TTC549 (cell line): ENCODE measurements around the gene CHP1.
A peak's percentile ranks its signal among the peaks of the same experiment; 100 is the strongest.
"Not testable (repeated sequence)": the region's sequence is repeated elsewhere in the genome, so short reads cannot be mapped to it uniquely, and the experiment has no call there.

Source experiments
- FAIRE-seq: peaks from 2 replicates; lab custom pipeline; 2012; peaks lifted over from hg19 to GRCh38; lab: Jason Lieb, UNC

CHP1 gene

DNA sequence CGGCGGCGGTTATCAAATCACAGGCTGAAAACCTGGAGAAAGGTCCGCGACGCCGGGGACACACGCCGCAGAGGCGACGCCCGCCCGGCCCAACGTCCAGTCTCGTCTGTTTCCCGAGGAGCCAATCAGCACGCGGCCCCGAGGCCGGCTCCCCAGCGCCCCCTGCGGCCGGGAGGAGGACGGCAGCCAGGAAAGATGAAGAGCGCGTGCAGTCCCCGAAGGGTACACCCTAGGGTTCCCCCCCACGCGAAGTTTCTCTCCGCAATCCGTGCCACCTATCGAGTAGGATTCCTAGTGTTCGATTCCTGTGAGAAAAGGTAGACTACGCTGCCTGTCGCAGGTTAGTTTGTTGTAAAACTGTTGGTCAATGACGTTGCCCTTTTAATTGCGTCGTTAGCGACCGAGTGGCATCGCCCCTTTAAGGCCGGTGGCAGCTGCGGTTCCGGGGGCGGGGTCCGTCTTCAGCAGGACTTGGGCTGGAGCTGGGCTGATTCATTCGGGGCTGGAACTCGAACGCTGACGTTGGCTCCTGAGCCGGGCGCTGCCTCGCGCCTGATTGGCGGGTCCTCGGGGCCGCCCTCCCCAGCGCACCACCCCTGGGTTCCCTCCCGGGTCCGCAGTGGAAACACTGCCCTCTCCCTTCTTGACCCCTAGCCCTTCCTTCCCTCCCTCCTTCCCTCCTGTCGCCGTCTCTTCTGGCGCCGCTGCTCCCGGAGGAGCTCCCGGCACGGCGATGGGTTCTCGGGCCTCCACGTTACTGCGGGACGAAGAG is at the start of gene CHP1, which contains the start of gene EXD1:
Gene CHP1, plus strand, starts transcription at position 619 of the 772 bp plus-strand sequence. Its CDS starts 115 bp downstream, at position 734.
Gene EXD1, minus strand, starts transcription at position 108 of the 772 bp plus-strand sequence. CDS start 4,182 bp downstream, outside the sequence.
- FAIRE-seq, result peak; percentile 71

- FAIRE-seq, result no peak
Measured at GRCh38 chr15:41182266-41182665, 48.8 kb upstream of the CHP1 start.

DNA sequence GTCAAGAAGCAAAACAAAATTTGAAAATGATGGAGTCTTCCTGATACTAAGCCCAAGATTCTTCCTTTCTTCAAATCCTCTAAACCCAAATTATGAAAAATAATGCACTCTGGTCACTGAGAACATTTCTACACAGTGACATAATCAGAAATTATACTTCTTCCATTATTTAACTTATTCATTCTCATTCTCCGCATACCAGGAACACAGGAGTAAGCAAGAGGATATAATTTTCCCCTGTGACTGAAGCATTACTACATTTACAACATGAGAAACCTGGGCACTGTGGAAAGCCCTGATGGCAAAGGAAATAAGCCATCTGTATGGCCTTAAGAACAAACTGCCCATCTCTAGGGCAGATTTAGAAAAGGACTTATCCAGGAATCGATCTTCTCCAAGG is 47.5 kb upstream of the CHP1 start:
- no peak for FAIRE-seq

- no peak for FAIRE-seq
Measured at GRCh38 chr15:41194444-41194843, 36.6 kb upstream of the CHP1 start.

GRCh38 chr15:41199470-41199869 is 31.6 kb upstream of the CHP1 start:
- peak; percentile 87 for FAIRE-seq

GRCh38 chr15:41203395-41203794 is 27.7 kb upstream of the CHP1 start:
- no peak for FAIRE-seq

- no peak for FAIRE-seq
Measured at GRCh38 chr15:41205315-41205714, 25.8 kb upstream of the CHP1 start.

- no peak for FAIRE-seq
Measured at GRCh38 chr15:41207687-41208448, 23.2 kb upstream of the CHP1 start.

DNA sequence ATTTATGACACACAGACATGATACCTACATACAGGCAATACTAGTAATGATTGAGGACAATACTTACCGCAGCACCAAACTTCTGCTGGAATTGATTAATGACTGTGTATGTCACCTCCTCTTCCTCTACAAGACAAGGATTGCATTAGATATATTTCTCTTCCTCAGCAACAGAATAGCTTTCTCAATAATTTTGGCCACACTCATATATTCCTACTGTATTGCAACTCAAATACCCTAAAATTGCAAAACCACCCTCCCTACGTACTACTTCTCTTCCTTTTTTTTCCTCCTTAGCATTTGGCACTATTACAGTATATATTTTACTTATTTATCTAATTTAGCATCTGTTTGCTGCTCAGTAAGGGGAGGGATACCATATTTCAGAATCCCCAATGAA is 15.4 kb upstream of the CHP1 start:
- no peak for FAIRE-seq

DNA sequence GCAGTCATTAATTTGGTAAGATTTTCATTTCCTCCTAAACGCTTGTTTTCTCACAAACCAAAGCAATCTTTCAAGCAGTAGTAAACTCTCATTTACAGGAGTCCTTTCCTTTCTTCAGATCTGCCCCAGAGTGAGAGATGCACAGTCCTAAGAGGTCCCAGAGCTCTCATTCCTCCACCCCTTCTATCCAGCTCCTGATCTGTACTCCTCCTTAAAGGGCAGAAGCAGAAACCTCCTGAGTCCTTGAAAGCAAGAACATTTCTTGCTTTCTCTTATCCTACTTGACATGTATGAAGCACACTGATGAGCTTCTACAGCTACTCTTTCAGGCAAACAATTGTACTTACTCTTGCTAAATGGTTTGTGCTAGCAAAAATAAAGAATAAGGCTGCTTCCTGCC is 12.2 kb upstream of the CHP1 start:
- FAIRE-seq, result no peak

DNA sequence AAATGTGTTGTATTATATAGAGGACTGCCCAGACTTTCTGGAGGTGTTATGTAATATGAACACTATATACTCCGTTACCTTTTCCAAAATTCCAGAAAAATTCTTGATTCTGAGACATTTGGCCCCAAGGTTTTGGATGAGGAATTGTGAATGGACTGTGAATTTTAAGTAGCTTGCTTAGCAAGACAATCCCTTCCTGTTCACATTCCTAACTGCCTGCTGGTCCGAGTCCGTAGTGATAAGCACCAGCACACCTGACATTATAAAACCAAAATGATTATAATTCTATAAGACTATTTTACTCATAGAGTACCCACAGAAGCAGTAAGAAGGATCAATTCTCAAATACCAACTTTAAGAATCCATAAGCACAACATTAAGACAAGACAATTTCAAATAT is 11.7 kb upstream of the CHP1 start:
- no peak for FAIRE-seq

DNA sequence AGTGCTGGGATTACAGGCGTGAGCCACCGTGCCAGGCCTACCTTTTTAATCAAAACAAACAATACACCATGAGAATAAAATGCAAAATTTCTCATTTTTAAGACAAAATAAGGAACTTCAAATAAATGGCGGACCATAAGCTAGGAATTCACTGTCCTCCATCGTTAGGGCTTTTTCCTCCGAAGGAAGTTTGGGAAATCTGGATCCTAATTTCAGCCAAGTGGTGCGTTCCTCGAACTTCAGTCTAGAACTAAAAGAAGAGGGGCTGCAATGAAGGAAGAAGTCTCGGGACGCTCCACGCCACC is 771 bp upstream of the CHP1 start:
- no peak for FAIRE-seq

GRCh38 chr15:41231422-41232226 is 556 bp downstream of the CHP1 start:
- no peak for FAIRE-seq

- no peak for FAIRE-seq
Measured at GRCh38 chr15:41233367-41233771, 2.3 kb downstream of the CHP1 start.

GRCh38 chr15:41235228-41235627 is 4.2 kb downstream of the CHP1 start:
- FAIRE-seq, result not testable (repeated sequence)

DNA sequence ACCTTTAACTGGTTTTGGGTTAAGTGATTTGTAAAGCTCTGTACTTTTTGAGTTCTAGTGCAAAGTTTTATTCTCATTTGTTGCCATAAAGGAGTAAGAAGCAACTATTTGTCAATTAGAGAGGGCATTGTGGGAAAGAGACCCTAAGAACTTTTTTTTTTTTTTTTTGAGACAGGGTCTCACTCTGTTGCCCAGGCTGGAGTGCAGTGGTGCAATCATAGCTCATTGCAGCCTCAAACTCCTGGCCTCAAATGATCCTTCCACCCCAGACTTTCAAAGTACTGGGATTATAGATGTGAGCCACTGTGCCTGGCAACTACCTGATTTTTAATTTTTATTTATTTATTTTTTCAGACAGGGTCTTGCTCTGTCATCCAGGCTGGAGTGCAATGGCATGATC is 4.9 kb downstream of the CHP1 start:
- FAIRE-seq, result no peak

DNA sequence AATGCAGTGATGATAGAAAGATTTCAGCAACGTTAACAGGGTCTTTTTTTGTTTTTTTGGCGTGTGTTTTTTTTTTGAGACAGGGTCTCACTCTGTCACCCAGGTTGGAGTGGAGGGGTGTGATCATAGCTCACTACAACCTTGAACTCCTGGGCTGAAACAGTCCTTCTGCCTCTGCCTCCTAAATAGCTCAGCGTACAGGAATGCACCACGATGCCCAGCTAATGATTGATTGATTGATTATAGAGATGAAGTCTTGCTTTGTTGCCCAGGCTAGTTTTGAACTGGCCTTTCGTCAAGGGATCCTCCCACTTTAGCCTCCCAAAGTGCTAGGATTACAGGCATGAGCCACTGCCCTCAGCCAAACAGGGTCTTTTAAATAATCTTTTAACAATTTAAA is 7.0 kb downstream of the CHP1 start:
- FAIRE-seq, result no peak

DNA sequence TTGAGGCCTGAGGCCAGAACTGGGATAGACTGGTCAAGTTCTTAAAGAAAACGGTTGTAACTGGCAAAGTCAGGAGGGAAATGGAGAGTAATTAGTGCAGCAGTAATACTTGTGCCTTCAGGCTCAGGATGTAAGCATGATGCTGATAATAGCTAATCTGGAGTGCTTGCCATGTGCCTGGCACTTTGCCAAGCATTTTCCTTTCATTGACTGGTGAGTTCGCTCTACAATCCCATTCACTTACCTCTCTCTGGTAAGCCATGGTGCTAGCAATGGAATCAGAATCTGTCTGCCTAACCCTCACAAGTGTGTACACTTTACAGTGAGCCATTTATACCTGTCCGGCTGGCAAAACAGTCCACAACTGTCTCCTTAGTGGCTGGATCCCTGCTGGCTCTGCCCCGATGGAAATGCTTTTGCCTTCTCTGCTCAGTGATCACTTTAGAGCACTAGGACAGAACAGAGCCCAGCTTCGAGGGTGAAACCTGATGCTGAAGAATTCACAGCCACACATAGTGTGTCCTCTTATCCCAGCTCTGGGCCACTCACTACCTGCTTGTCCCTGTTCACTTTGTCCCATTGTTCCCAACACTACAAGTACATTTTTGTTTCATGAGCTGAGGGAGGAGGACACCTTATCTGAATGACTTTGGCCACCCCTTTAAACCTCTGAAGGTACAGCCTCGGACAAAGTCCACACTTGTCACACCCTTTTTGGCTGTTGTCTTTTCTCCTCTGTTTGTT is 10.3 kb downstream of the CHP1 start:
- FAIRE-seq, result no peak

GRCh38 chr15:41250745-41251144 is 19.7 kb downstream of the CHP1 start:
- not testable (repeated sequence) for FAIRE-seq

GRCh38 chr15:41251411-41251810 is 20.3 kb downstream of the CHP1 start:
- FAIRE-seq, result no peak

GRCh38 chr15:41254560-41254959 is 23.5 kb downstream of the CHP1 start:
- FAIRE-seq, result no peak

DNA sequence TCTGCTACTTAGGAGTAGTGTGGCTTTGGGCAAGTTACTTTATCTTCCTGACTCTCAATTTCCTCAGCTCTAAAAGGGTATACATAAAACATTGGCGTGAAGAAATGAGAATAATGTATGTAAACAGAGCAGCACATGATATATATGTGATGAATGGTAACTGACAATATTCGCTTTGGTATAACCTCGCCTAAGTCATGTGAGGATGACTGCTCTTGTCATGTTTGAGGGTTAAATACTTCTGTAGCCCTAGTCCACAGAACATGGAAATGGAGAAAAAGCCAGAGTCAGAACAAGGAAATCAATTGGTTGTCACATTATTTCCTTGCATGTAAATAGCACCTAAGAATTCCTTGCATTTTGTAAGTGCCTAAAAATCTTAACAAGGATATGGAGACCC is 25.0 kb downstream of the CHP1 start:
- FAIRE-seq, result no peak
